Stimulated activated CD8-positive, alpha-beta memory T cell treated with anti-CD3 and anti-CD28 coated beads, Interleukin-7, amount 100 ng/mL, for 48 hours (primary cell): Measurements from ENCODE around the gene RPL13A.
"Not testable (repeated sequence)": the region's sequence is repeated elsewhere in the genome, so short reads cannot be mapped to it uniquely, and the experiment has no call there.

ENCODE experiments used
- DNase-seq, 2 donors: peaks; one replicate each; pipeline ENCODE4 v3.0.0-alpha.2; 2020; ENCODE audit warnings: low read depth in 1 of 2; ENCODE audit errors: extremely low read depth in 1 of 2

RPL13A gene

GRCh38 chr19:49455773-49456172 is 31.6 kb upstream of the RPL13A start:
- DNase-seq: no peak

- no peak for DNase-seq
Observed at GRCh38 chr19:49456326-49456725, 31.1 kb upstream of the RPL13A start.

GRCh38 chr19:49458567-49458903 is 28.9 kb upstream of the RPL13A start:
- DNase-seq: no peak

GRCh38 chr19:49459388-49459787 is 28.0 kb upstream of the RPL13A start:
- DNase-seq: no peak

- not testable (repeated sequence) for DNase-seq
Observed at GRCh38 chr19:49461130-49461529, 26.3 kb upstream of the RPL13A start.

- DNase-seq: no peak
Observed at GRCh38 chr19:49461656-49462055, 25.8 kb upstream of the RPL13A start.

- DNase-seq: no peak
Observed at GRCh38 chr19:49462492-49462891, 24.9 kb upstream of the RPL13A start.

GRCh38 chr19:49463960-49464740 is 23.3 kb upstream of the RPL13A start:
- no peak for DNase-seq

- no peak for DNase-seq
Observed at GRCh38 chr19:49465371-49465770, 22.0 kb upstream of the RPL13A start.

- DNase-seq: no peak
Observed at GRCh38 chr19:49468199-49468598, 19.2 kb upstream of the RPL13A start.

GRCh38 chr19:49468746-49469447 is 18.5 kb upstream of the RPL13A start:
- DNase-seq: peak; percentile 59 to 82

GRCh38 chr19:49469828-49470614 is 17.4 kb upstream of the RPL13A start:
- peak; percentile 87 to 88 for DNase-seq

- no peak for DNase-seq
Observed at GRCh38 chr19:49470615-49470978, 16.8 kb upstream of the RPL13A start.

- no peak for DNase-seq
Observed at GRCh38 chr19:49472936-49473335, 14.5 kb upstream of the RPL13A start.

GRCh38 chr19:49473501-49473867 is 13.9 kb upstream of the RPL13A start:
- not testable (repeated sequence) for DNase-seq

- peak; percentile 80 to 86 for DNase-seq
Observed at GRCh38 chr19:49473868-49474541, 13.4 kb upstream of the RPL13A start, which contains the start of gene FLT3LG. Gene FLT3LG, plus strand, starts transcription at chr19:49474215. Its CDS starts 425 bp downstream, at chr19:49474640.

GRCh38 chr19:49474542-49474924 is 12.9 kb upstream of the RPL13A start:
- no peak for DNase-seq

- DNase-seq: no peak
Observed at GRCh38 chr19:49475191-49475917, 12.1 kb upstream of the RPL13A start.

GRCh38 chr19:49475995-49476880 is 11.2 kb upstream of the RPL13A start:
- peak in 1 of 2 donors; percentile 83 for DNase-seq
